Ascending aorta (tissue), 2 donors: ENCODE measurements around the gene CA12. TPM values are rescaled to one million over a fixed set of nuclear protein-coding genes. Genes with fewer than 3 reads are reported as not detected.
A peak's percentile ranks its signal among the peaks of the same experiment; 100 is the strongest.

Experiments used
- DNase-seq, 2 donors: peaks; one replicate each; pipeline ENCODE4 v3.0.0-alpha.2; 2019; ENCODE audit warnings: low spot score in 2 of 2
- H3K27ac ChIP-seq, 2 donors: fragments of 200-600 bp; sonication (generic); one replicate each; pipeline ENCODE4 v1.5.1; 2016 to 2017; ENCODE audit warnings: mild to moderate bottlenecking in 1 of 2
- H3K27me3 ChIP-seq: fragments of 200-600 bp; sonication (generic); one replicate; pipeline ENCODE4 v1.5.1; 2017
- H3K36me3 ChIP-seq, 2 donors: fragments of 200-600 bp; sonication (generic); one replicate each; pipeline ENCODE4 v1.5.1; 2016
- H3K4me1 ChIP-seq, 2 donors: fragments of 200-600 bp; sonication (generic); one replicate each; pipeline ENCODE4 v1.5.1; 2016 to 2017; ENCODE audit warnings: mild to moderate bottlenecking in 1 of 2
- H3K4me3 ChIP-seq, 2 donors: fragments of 200-600 bp; sonication (generic); one replicate each; pipeline ENCODE4 v1.5.1; 2016 to 2017; ENCODE audit warnings: mild to moderate bottlenecking in 1 of 2
- H3K9me3 ChIP-seq, 2 donors: fragments of 200-600 bp; sonication (generic); one replicate each; pipeline ENCODE4 v1.5.1; 2016
- intact Hi-C: fragments of 100-400 bp; cut with DNase I; formaldehyde crosslinking; loops from one replicate; pipeline ENCODE4 v1.15.1; 2023
- total RNA-seq: library from RNA; depleted of rRNA; stranded (reverse); fragments of >200 nt; gene quantifications from one replicate; pipeline ENCODE4 v1.1.0, GENCODE V29; 2016
- TF ChIP-seq, protein P1 (sequence below), 3 experiments: fragments of 200-600 bp in 2 of 3; fragments of 450-650 bp in 1 of 3; sonication (generic) in 2 of 3; IDR thresholded peaks; one replicate each; pipeline ENCODE4 v1.5.1; 2016 to 2019; ENCODE audit warnings: antibody characterized with exemption in 3 of 3, mild to moderate bottlenecking in 1 of 3, moderate library complexity in 1 of 3

Gene CA12
- total RNA-seq, 1 donor from 2014 or later = 10.7 TPM

DNA sequence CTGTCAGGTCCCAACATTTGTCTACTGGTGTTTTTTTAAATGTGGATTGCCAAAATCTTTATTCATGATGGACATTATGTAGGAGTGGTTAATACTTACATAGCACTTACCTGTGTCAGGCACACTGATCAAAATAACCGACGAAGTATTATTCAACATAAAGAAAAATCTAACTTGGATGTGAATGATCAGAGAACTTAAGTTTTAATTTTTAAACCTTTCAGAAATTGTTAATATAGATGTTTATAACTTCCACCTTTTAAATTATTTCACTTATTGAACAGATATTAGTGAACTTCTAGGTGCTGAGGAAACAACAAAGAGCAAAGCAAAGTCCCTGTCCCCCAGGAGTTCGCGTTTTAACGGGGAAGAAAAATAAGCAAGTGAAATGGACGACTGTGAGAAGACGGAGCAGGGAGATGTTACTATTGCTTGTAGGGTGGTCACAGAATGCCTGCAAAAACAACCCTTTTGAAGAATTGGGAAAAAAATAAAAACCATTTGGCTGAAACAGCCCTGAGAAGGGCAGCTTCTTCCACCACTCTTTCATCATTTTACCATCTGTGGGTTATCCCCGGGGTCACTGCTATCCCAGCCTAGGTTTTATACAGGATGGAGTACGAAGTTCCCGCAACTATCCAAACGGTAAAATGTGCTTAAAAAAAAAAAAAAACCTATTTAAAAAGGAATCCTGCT is 105.2 kb downstream of the CA12 start:
- no peak for DNase-seq
- intact Hi-C loops = loop anchor here (1.0 to 5.0 kb wide), 4 partner anchors 87 to 229 kb away; partner anchors contain the start of genes LACTB, RAB8B and RPS27L
- TF ChIP-seq, protein P1, sequence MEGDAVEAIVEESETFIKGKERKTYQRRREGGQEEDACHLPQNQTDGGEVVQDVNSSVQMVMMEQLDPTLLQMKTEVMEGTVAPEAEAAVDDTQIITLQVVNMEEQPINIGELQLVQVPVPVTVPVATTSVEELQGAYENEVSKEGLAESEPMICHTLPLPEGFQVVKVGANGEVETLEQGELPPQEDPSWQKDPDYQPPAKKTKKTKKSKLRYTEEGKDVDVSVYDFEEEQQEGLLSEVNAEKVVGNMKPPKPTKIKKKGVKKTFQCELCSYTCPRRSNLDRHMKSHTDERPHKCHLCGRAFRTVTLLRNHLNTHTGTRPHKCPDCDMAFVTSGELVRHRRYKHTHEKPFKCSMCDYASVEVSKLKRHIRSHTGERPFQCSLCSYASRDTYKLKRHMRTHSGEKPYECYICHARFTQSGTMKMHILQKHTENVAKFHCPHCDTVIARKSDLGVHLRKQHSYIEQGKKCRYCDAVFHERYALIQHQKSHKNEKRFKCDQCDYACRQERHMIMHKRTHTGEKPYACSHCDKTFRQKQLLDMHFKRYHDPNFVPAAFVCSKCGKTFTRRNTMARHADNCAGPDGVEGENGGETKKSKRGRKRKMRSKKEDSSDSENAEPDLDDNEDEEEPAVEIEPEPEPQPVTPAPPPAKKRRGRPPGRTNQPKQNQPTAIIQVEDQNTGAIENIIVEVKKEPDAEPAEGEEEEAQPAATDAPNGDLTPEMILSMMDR (IDR thresholded peaks at IDR 0.05) = no peak
- H3K4me1 ChIP-seq = peaks cover 0 to 2% of the 10 kb centered on the region in 2 donors
- H3K27me3 ChIP-seq = no peaks in the 10 kb centered on the region
- H3K9me3 ChIP-seq = no peaks in the 10 kb centered on the region
- no peaks in the 10 kb centered on the region for H3K36me3 ChIP-seq
- peak overlapping the region; percentile 76 to 81 for H3K4me3 ChIP-seq
- peak overlapping the region; percentile 84 to 87 for H3K27ac ChIP-seq

DNA sequence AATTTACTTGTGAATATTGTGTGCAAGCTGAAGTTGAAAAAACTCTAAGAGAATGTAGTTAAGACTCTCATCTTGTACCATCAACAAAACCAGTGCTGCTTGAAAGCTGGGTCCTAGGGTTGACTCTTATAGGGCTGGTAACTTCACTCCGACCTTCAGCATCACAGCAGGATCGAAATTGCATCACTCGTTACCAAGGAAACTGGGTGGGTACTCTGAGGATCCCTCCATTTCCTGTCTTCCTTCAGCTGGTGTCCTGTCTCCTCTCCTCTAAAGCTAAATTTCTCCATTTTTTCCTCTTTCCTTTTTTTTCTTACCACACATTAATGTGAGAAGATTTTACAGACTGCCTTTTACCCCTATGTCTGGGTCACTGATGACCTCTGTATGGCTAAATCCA is 107.2 kb downstream of the CA12 start:
- H3K27ac ChIP-seq = no peak overlapping the region
- H3K27me3 ChIP-seq = no peaks in the 10 kb centered on the region
- DNase-seq = no peak
- TF ChIP-seq, protein P1 (IDR thresholded peaks at IDR 0.05) = no peak
- intact Hi-C loops = no loop called here
- H3K4me1 ChIP-seq = peaks cover 0 to 2% of the 10 kb centered on the region in 2 donors
- no peak overlapping the region for H3K4me3 ChIP-seq
- H3K9me3 ChIP-seq = no peaks in the 10 kb centered on the region
- no peaks in the 10 kb centered on the region for H3K36me3 ChIP-seq

Other genes with a start within 250 kb of the CA12 start
- gene RPS27L, start 224.4 kb downstream of the CA12 start, total RNA-seq = 16.9 TPM
- 25.1 TPM for gene RAB8B, start 192.2 kb downstream of the CA12 start, total RNA-seq
- gene APH1B, start 104.2 kb downstream of the CA12 start, total RNA-seq = 17.0 TPM
- 61.9 TPM for gene USP3, start 122.7 kb upstream of the CA12 start, total RNA-seq
- 0.43 TPM for gene FBXL22, start 215.5 kb upstream of the CA12 start, total RNA-seq